CD14-positive monocyte (primary cell): Measurements from ENCODE around the gene TTR. TPM values are rescaled to one million over a fixed set of nuclear protein-coding genes. Genes with fewer than 3 reads are reported as not detected.

Experiments
- DNase-seq, 3 donors: peaks; one replicate each; pipeline ENCODE4 v3.0.0-alpha.2; 2011 to 2022
- H2AFZ ChIP-seq: 2 replicates; pipeline ENCODE4 v1.6.0; 2012; ENCODE audit warnings: mild to moderate bottlenecking, low read depth, low read length, inconsistent platforms; ENCODE audit not compliant: insufficient read depth, poor library complexity, severe bottlenecking
- H3K27ac ChIP-seq, 2 donors: 1 replicate in 1 of 2; 2 replicates in 1 of 2; pipeline ENCODE4 v1.5.1; 2012 to 2013; ENCODE audit warnings: low read length in 2 of 2, control low read depth in 1 of 2, inconsistent platforms in 1 of 2, low read depth in 1 of 2, mild to moderate bottlenecking in 1 of 2
- H3K27me3 ChIP-seq, 2 donors: one replicate each; pipeline versions ENCODE4 v1.6.0 to v1.6.1; 2011 to 2013; ENCODE audit warnings: low read length in 2 of 2; ENCODE audit not compliant: control insufficient read depth in 2 of 2, insufficient read depth in 2 of 2
- H3K36me3 ChIP-seq, 2 donors: replicated peaks in 1 of 2; 1 replicate in 1 of 2; 2 replicates in 1 of 2; pipeline versions ENCODE4 v1.5.1 to v1.6.1; 2012 to 2013; ENCODE audit warnings: low read length in 2 of 2, control low read depth in 1 of 2, inconsistent platforms in 1 of 2, mild to moderate bottlenecking in 1 of 2; ENCODE audit not compliant: insufficient read depth in 2 of 2, control insufficient read depth in 1 of 2
- H3K4me1 ChIP-seq, 2 donors: 1 replicate in 1 of 2; 2 replicates in 1 of 2; pipeline versions ENCODE4 v1.5.1 to v1.6.1; 2012 to 2013; ENCODE audit warnings: low read length in 2 of 2, control low read depth in 1 of 2, inconsistent platforms in 1 of 2, mild to moderate bottlenecking in 1 of 2, moderate library complexity in 1 of 2; ENCODE audit not compliant: insufficient read depth in 2 of 2, control insufficient read depth in 1 of 2
- H3K4me2 ChIP-seq: replicated peaks from 2 replicates; pipeline ENCODE3; 2012; ENCODE audit warnings: low read length, moderate library complexity, mild to moderate bottlenecking; ENCODE audit not compliant: poor library complexity, severe bottlenecking; ENCODE audit errors: extremely low read depth
- H3K4me3 ChIP-seq, 3 experiments: fragments of 200-600 bp in 1 of 3; sonication (generic) in 1 of 3; replicated peaks in 1 of 3; 1 replicate in 2 of 3; 2 replicates in 1 of 3; pipeline ENCODE4 v1.5.1; 2011 to 2013; ENCODE audit warnings: low read length in 3 of 3, mild to moderate bottlenecking in 3 of 3, control low read depth in 2 of 3, low read depth in 2 of 3, inconsistent platforms in 1 of 3, moderate library complexity in 1 of 3
- H3K79me2 ChIP-seq: 2 replicates; pipeline ENCODE4 v1.6.0; 2012; ENCODE audit warnings: mild to moderate bottlenecking, control low read depth, inconsistent platforms, low read length, moderate library complexity; ENCODE audit not compliant: insufficient read depth
- H3K9ac ChIP-seq: 2 replicates; pipeline ENCODE4 v1.6.0; 2017; ENCODE audit warnings: low read length, mild to moderate bottlenecking; ENCODE audit not compliant: insufficient read depth, poor library complexity, severe bottlenecking
- H3K9me3 ChIP-seq, 2 donors: replicated peaks in 1 of 2; 1 replicate in 1 of 2; 2 replicates in 1 of 2; pipeline versions ENCODE4 v1.5.1 to v1.6.1; 2012 to 2013; ENCODE audit warnings: low read length in 2 of 2, control low read depth in 1 of 2; ENCODE audit not compliant: control insufficient read depth in 1 of 2, insufficient read depth in 1 of 2
- H4K20me1 ChIP-seq: 2 replicates; pipeline ENCODE4 v1.6.0; 2012; ENCODE audit warnings: mild to moderate bottlenecking, low read length, control low read depth, moderate library complexity; ENCODE audit not compliant: insufficient read depth
- H3K27ac Mint-ChIP-seq, 7 donors: one replicate each; pipeline ENCODE4 v1.8.0; 2020; ENCODE audit warnings: mild to moderate bottlenecking in 7 of 7, mixed read lengths in 7 of 7, moderate library complexity in 6 of 7, inconsistent platforms in 2 of 7
- H3K27me3 Mint-ChIP-seq, 3 donors: one replicate each; pipeline ENCODE4 v1.8.0; 2021 to 2022; ENCODE audit warnings: low read depth in 3 of 3, mild to moderate bottlenecking in 3 of 3, mixed read lengths in 3 of 3, moderate library complexity in 3 of 3, inconsistent platforms in 1 of 3
- H3K36me3 Mint-ChIP-seq, 2 donors: one replicate each; pipeline ENCODE4 v1.8.0; 2020; ENCODE audit warnings: mixed read lengths in 2 of 2, inconsistent platforms in 1 of 2, mild to moderate bottlenecking in 1 of 2
- H3K4me1 Mint-ChIP-seq: one replicate; pipeline ENCODE4 v1.8.0; 2020; ENCODE audit warnings: mild to moderate bottlenecking, mixed read lengths
- H3K4me3 Mint-ChIP-seq, 2 donors: one replicate each; pipeline ENCODE4 v1.8.0; 2020; ENCODE audit warnings: mild to moderate bottlenecking in 2 of 2, mixed read lengths in 2 of 2, moderate library complexity in 1 of 2
- H3K9me3 Mint-ChIP-seq, 7 donors: one replicate each; pipeline ENCODE4 v1.8.0; 2020 to 2022; ENCODE audit warnings: mixed read lengths in 7 of 7, mild to moderate bottlenecking in 6 of 7, moderate library complexity in 6 of 7, inconsistent platforms in 2 of 7
- WGBS: methylation state at CpG from one replicate; pipeline ENCODE4 v1.1.5; 2013; ENCODE audit warnings: missing lambda C conversion rate; ENCODE audit not compliant: insufficient coverage; 5-methylcytosine and 5-hydroxymethylcytosine counted together
- intact Hi-C, 2 donors: fragments of 100-400 bp; cut with micrococcal nuclease; formaldehyde crosslinking; loops; one replicate each; pipeline versions ENCODE4 v1.15.0 to v1.15.1; 2023
- polyA minus RNA-seq: library from RNA; depleted of rRNA, polyadenylated mRNA; stranded (reverse); fragments of >200 nt; gene quantifications from 2 replicates; pipeline ENCODE4 v1.2.3, GENCODE V29; 2012
- polyA plus RNA-seq, 3 donors: library from polyadenylated mRNA; depleted of rRNA in 1 of 3; unstranded in 2 of 3; stranded (reverse) in 1 of 3; fragments of 300-500 nt in 2 of 3; fragments of >200 nt in 1 of 3; fragmentation: Illumina TruSeq in 2 of 3; gene quantifications; 1 replicate in 2 of 3; 2 replicates in 1 of 3; pipeline ENCODE4 v1.2.3, GENCODE V29; 2012 to 2021
- total RNA-seq, 12 experiments: library from RNA in 1 of 12; stranded (reverse) in 1 of 12; fragments of 120-200 nt in 1 of 12; gene quantifications; one replicate each; pipeline ENCODE4 v1.2.4 and lab custom pipeline; 2013 to 2026; ENCODE audit warnings: mixed read lengths in 6 of 12, inconsistent platforms in 1 of 12
- TF ChIP-seq, protein P1 (sequence below): fragments of 200-600 bp; IDR thresholded peaks from one replicate; pipeline ENCODE4 v1.8.0; 2022; ENCODE audit warnings: antibody characterized with exemption, mild to moderate bottlenecking

The TTR gene
- total RNA-seq (2013) = not detected
- polyA plus RNA-seq = not detected
- polyA minus RNA-seq = not detected in 2 replicates
- total RNA-seq (lab: John Stamatoyannopoulos, UW) = 0 to 0.75 (median 0) reads per million in 11 experiments

DNA sequence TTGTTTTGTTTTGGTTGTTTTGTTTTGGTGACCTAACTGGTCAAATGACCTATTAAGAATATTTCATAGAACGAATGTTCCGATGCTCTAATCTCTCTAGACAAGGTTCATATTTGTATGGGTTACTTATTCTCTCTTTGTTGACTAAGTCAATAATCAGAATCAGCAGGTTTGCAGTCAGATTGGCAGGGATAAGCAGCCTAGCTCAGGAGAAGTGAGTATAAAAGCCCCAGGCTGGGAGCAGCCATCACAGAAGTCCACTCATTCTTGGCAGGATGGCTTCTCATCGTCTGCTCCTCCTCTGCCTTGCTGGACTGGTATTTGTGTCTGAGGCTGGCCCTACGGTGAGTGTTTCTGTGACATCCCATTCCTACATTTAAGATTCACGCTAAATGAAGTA is at the start of gene TTR:
Gene TTR (plus strand): TSS at position 250 of the 400 bp plus-strand sequence. CDS start 26 bp downstream, at position 276.
- Histone ChIP-seq H3K27ac (no peak within 1 kb of the TSS), H3K9ac (no peak within 1 kb of the TSS), H3K27me3 (no peaks in the 10 kb centered on the region), H3K4me3 (no peak within 1 kb of the TSS), H3K9me3 (no peaks in the 10 kb centered on the region), H3K36me3 (no peaks in the 10 kb centered on the region), H4K20me1 (no peaks in the 10 kb centered on the region), H2AFZ (no peak within 1 kb of the TSS), H3K4me2 (no peak within 1 kb of the TSS), H3K79me2 (no peaks in the 10 kb centered on the region), H3K4me1 (no peaks in the 10 kb centered on the region)
- H3K4me1 Mint-ChIP-seq = no peaks in the 10 kb centered on the region
- DNase-seq = no peak
- H3K36me3 Mint-ChIP-seq = no peaks in the 10 kb centered on the region
- no peak within 1 kb of the TSS for H3K27ac Mint-ChIP-seq
- no CpG with 5 or more reads among the region's 5 CpGs for WGBS
- H3K9me3 Mint-ChIP-seq = peaks cover 0 to 7% (median 2%) of the 10 kb centered on the region in 7 donors
- TF ChIP-seq, protein P1, sequence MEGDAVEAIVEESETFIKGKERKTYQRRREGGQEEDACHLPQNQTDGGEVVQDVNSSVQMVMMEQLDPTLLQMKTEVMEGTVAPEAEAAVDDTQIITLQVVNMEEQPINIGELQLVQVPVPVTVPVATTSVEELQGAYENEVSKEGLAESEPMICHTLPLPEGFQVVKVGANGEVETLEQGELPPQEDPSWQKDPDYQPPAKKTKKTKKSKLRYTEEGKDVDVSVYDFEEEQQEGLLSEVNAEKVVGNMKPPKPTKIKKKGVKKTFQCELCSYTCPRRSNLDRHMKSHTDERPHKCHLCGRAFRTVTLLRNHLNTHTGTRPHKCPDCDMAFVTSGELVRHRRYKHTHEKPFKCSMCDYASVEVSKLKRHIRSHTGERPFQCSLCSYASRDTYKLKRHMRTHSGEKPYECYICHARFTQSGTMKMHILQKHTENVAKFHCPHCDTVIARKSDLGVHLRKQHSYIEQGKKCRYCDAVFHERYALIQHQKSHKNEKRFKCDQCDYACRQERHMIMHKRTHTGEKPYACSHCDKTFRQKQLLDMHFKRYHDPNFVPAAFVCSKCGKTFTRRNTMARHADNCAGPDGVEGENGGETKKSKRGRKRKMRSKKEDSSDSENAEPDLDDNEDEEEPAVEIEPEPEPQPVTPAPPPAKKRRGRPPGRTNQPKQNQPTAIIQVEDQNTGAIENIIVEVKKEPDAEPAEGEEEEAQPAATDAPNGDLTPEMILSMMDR = no peak
- no peaks in the 10 kb centered on the region for H3K27me3 Mint-ChIP-seq
- H3K4me3 Mint-ChIP-seq = no peak within 1 kb of the TSS
- intact Hi-C loops = no loop called here

GRCh38 chr18:31546476-31546875 is 45.2 kb upstream of the TTR start:
- Histone ChIP-seq H4K20me1 (no peaks in the 10 kb centered on the region), H3K79me2 (no peaks in the 10 kb centered on the region), H3K9me3 (no peaks in the 10 kb centered on the region), H3K36me3 (no peaks in the 10 kb centered on the region), H3K4me2 (no peak overlapping the region), H3K27me3 (no peaks in the 10 kb centered on the region), H3K4me1 (peaks cover 7 to 9% of the 10 kb centered on the region in 2 donors), H3K9ac (no peak overlapping the region), H3K4me3 (no peak overlapping the region), H3K27ac (no peak overlapping the region), H2AFZ (no peak overlapping the region)
- H3K27me3 Mint-ChIP-seq = peaks cover 0 to 2% (median 2%) of the 10 kb centered on the region in 3 donors
- H3K4me1 Mint-ChIP-seq = peaks cover 6% of the 10 kb centered on the region
- peaks cover 0 to 5% (median 0%) of the 10 kb centered on the region in 7 donors for H3K9me3 Mint-ChIP-seq
- no peaks in the 10 kb centered on the region for H3K36me3 Mint-ChIP-seq
- DNase-seq = no peak
- no peak overlapping the region for H3K27ac Mint-ChIP-seq
- TF ChIP-seq, protein P1 = no peak
- WGBS = no CpG with 5 or more reads among the region's 2 CpGs
- intact Hi-C loops = no loop called here
- H3K4me3 Mint-ChIP-seq = no peak overlapping the region
